SK-N-SH (cell line): ENCODE data around the gene C20orf141. TPM values are rescaled to one million over a fixed set of nuclear protein-coding genes. Genes with fewer than 3 reads are reported as not detected.

Experiments used
- CTCF ChIA-PET: fragments of 300-600, 350-600 bp; formaldehyde crosslinking; extraction: SDS; loops from one replicate; lab custom pipeline; 2021; lab: Yijun Ruan, JAX
- POLR2A ChIA-PET: fragments of 350-600 bp; sonication (Branson Sonifier 250); formaldehyde crosslinking; extraction: SDS; loops from one replicate; lab custom pipeline; 2020; ENCODE audit warnings: antibody characterized with exemption, inconsistent platforms; lab: Yijun Ruan, JAX
- DNase-seq: peaks from one replicate; pipeline ENCODE4 v3.0.0; 2012
- H2AFZ ChIP-seq: fragments of 200-600 bp; sonication (generic); 2 replicates; pipeline ENCODE4 v1.8.1; 2016; ENCODE audit warnings: antibody characterized with exemption, mild to moderate bottlenecking, low read depth
- H3F3A ChIP-seq: fragments of 200-600 bp; sonication (generic); replicated peaks from 2 replicates; pipeline ENCODE3; 2016; ENCODE audit warnings: antibody characterized with exemption, mild to moderate bottlenecking; ENCODE audit not compliant: insufficient read depth
- H3K27ac ChIP-seq, 2 experiments: fragments of 200-500 bp in 1 of 2; fragments of 200-600 bp in 1 of 2; sonication (Bioruptor generic) in 1 of 2; sonication (generic), shearing (Covaris generic) in 1 of 2; 2 replicates each; pipeline versions ENCODE4 v1.5.1 to v1.6.1; 2014 to 2016; ENCODE audit warnings: low read depth in 2 of 2, inconsistent platforms in 1 of 2, low read length in 1 of 2, mild to moderate bottlenecking in 1 of 2, mixed read lengths in 1 of 2
- H3K27me3 ChIP-seq: fragments of 200-600 bp; sonication (generic), shearing (Covaris generic); 2 replicates; pipeline ENCODE4 v1.6.1; 2016; ENCODE audit warnings: mixed run types; ENCODE audit not compliant: insufficient read depth
- H3K36me3 ChIP-seq, 2 experiments: fragments of 200-500 bp in 1 of 2; fragments of 200-600 bp in 1 of 2; sonication (Bioruptor generic) in 1 of 2; sonication (generic) in 1 of 2; replicated peaks in 1 of 2; 2 replicates each; pipeline versions ENCODE3 to v1.5.1; 2014 to 2016; ENCODE audit warnings: low read length in 1 of 2, mild to moderate bottlenecking in 1 of 2; ENCODE audit not compliant: insufficient read depth in 2 of 2, control insufficient read depth in 1 of 2
- H3K4me1 ChIP-seq, 2 experiments: fragments of 200-500 bp in 1 of 2; fragments of 200-600 bp in 1 of 2; sonication (Bioruptor generic) in 1 of 2; sonication (generic), shearing (Covaris generic) in 1 of 2; 2 replicates each; pipeline versions ENCODE4 v1.5.1 to v1.6.1; 2014 to 2016; ENCODE audit warnings: low read depth in 1 of 2, low read length in 1 of 2, mixed run types in 1 of 2; ENCODE audit not compliant: insufficient read depth in 2 of 2, control insufficient read depth in 1 of 2
- H3K4me2 ChIP-seq: fragments of 200-600 bp; sonication (generic), shearing (Covaris generic); 2 replicates; pipeline ENCODE4 v1.6.1; 2017; ENCODE audit warnings: mixed run types
- H3K4me3 ChIP-seq, 2 experiments: fragments of 200-500 bp in 1 of 2; fragments of 200-600 bp in 1 of 2; sonication (Bioruptor generic) in 1 of 2; sonication (generic), shearing (Covaris generic) in 1 of 2; 2 replicates each; pipeline versions ENCODE4 v1.5.1 to v1.8.1; 2014 to 2016; ENCODE audit warnings: low read depth in 2 of 2, inconsistent platforms in 1 of 2, low read length in 1 of 2, mild to moderate bottlenecking in 1 of 2, mixed read lengths in 1 of 2, moderate library complexity in 1 of 2
- H3K79me2 ChIP-seq: fragments of 200-600 bp; sonication (generic); 2 replicates; pipeline ENCODE4 v1.8.1; 2017; ENCODE audit warnings: mild to moderate bottlenecking; ENCODE audit not compliant: insufficient read depth
- H3K9ac ChIP-seq: fragments of 200-600 bp; sonication (generic); 2 replicates; pipeline ENCODE4 v1.6.1; 2017; ENCODE audit warnings: mixed run types
- H3K9me2 ChIP-seq: fragments of 200-600 bp; sonication (generic); 2 replicates; pipeline ENCODE4 v1.6.1; 2017; ENCODE audit warnings: mixed run types
- H3K9me3 ChIP-seq: fragments of 200-600 bp; sonication (generic); 2 replicates; pipeline ENCODE4 v1.6.1; 2017; ENCODE audit warnings: mixed run types, mild to moderate bottlenecking, moderate library complexity
- H4K20me1 ChIP-seq: fragments of 200-600 bp; sonication (generic); 2 replicates; pipeline ENCODE4 v1.6.1; 2017; ENCODE audit warnings: mild to moderate bottlenecking, mixed run types; ENCODE audit not compliant: insufficient read depth
- CHD2 ChIP-seq: fragments of 150-350 bp; IDR thresholded peaks from 2 replicates; pipeline ENCODE4 v1.6.1; 2018; ENCODE audit warnings: low read length; ENCODE audit not compliant: partially characterized antibody
- ELF1 ChIP-seq: IDR thresholded peaks from 2 replicates; pipeline ENCODE4 v1.4.0; 2012
- EP300 ChIP-seq, 2 experiments: IDR thresholded peaks; 2 replicates each; pipeline versions ENCODE4 v1.4.0 to v1.6.1; 2012; ENCODE audit warnings: borderline replicate concordance in 1 of 2, low read depth in 1 of 2, low read length in 1 of 2
- FOSL2 ChIP-seq: IDR thresholded peaks from 2 replicates; pipeline ENCODE4 v1.4.0; 2012; ENCODE audit warnings: low read depth, mild to moderate bottlenecking, moderate library complexity, borderline replicate concordance
- FOXJ3 ChIP-seq: sonication (generic); formaldehyde crosslinking; IDR thresholded peaks from 2 replicates; pipeline ENCODE4 v1.5.1; 2020; ENCODE audit warnings: mild to moderate bottlenecking, missing genetic modification reagents
- FOXM1 ChIP-seq: IDR thresholded peaks from 2 replicates; pipeline ENCODE4 v1.4.0; 2012; ENCODE audit warnings: low read depth, mild to moderate bottlenecking
- GABPA ChIP-seq: IDR thresholded peaks from 2 replicates; pipeline ENCODE4 v1.4.0; 2012; ENCODE audit warnings: low read depth, mild to moderate bottlenecking
- GATA2 ChIP-seq: sonication (generic); formaldehyde crosslinking; IDR thresholded peaks from 2 replicates; pipeline ENCODE4 v1.5.0; 2020; ENCODE audit warnings: mild to moderate bottlenecking, missing genetic modification reagents
- IRF3 ChIP-seq: fragments of 150-350 bp; IDR thresholded peaks from 2 replicates; pipeline ENCODE4 v1.6.1; 2016; ENCODE audit warnings: mild to moderate bottlenecking, low read depth, low read length
- JUND ChIP-seq: IDR thresholded peaks from 2 replicates; pipeline ENCODE4 v1.4.0; 2012
- MAX ChIP-seq: IDR thresholded peaks from 2 replicates; pipeline ENCODE4 v1.4.0; 2012; ENCODE audit warnings: low read depth
- MXI1 ChIP-seq: IDR thresholded peaks from 2 replicates; pipeline ENCODE4 v1.6.1; 2012; ENCODE audit warnings: mild to moderate bottlenecking, low read depth, low read length, improper control_type of control experiment
- POLR2AphosphoS5 ChIP-seq: IDR thresholded peaks from 2 replicates; pipeline ENCODE4 v1.6.1; 2012; ENCODE audit warnings: low read depth, low read length
- RAD21 ChIP-seq: IDR thresholded peaks from 2 replicates; pipeline ENCODE4 v1.6.1; 2012; ENCODE audit warnings: mild to moderate bottlenecking, low read length
- RFX5 ChIP-seq: IDR thresholded peaks from 2 replicates; pipeline ENCODE4 v1.6.1; 2012; ENCODE audit warnings: mild to moderate bottlenecking, improper control_type of control experiment, low read length
- RXRA ChIP-seq: IDR thresholded peaks from 2 replicates; pipeline ENCODE4 v1.4.0; 2012; ENCODE audit warnings: low read depth, mild to moderate bottlenecking, borderline replicate concordance
- SMC3 ChIP-seq: IDR thresholded peaks from 2 replicates; pipeline ENCODE4 v1.6.1; 2012; ENCODE audit warnings: low read depth, low read length, improper control_type of control experiment
- USF1 ChIP-seq: IDR thresholded peaks from 2 replicates; pipeline ENCODE4 v1.4.0; 2012; ENCODE audit warnings: low read depth, borderline replicate concordance
- WGBS: methylation state at CpG from one replicate; pipeline ENCODE4 v1.1.6; 2017; ENCODE audit warnings: low lambda C conversion rate; 5-methylcytosine and 5-hydroxymethylcytosine counted together
- polyA plus RNA-seq, 3 experiments: library from polyadenylated mRNA; depleted of rRNA; stranded (reverse); fragments of >200 nt; gene quantifications; 2 replicates each; pipeline ENCODE4 v1.2.3, GENCODE V29; 2012

Gene C20orf141
- polyA plus RNA-seq, 1 of the 3 experiments (the other 2 are of a cell fraction) = 1.2 TPM

GRCh38 chr20:2773812-2774211, 41.0 kb upstream of the C20orf141 start:
- WGBS = 81% methylated on average over 9 of the region's 9 CpGs
- H3K4me2 ChIP-seq = no peak overlapping the region
- CTCF ChIA-PET = interaction anchor here (1.0 to 1.6 kb wide), 3 partner anchors 16 to 227 kb away, joined by 3 to 8 read pairs (median 3); no protein-coding TSS in a partner anchor

GRCh38 chr20:2775139-2775538, 39.6 kb upstream of the C20orf141 start:
- H2AFZ ChIP-seq = no peak overlapping the region
- no peaks in the 10 kb centered on the region for H3K36me3 ChIP-seq
- H3K27me3 ChIP-seq = no peaks in the 10 kb centered on the region
- H3K9me2 ChIP-seq = no peaks in the 10 kb centered on the region
- no peaks in the 10 kb centered on the region for H3K79me2 ChIP-seq
- peak; percentile 39 for DNase-seq
- no peak overlapping the region for H3K27ac ChIP-seq
- no peak overlapping the region for H3K9ac ChIP-seq
- H3F3A ChIP-seq = no peaks in the 10 kb centered on the region
- no peaks in the 10 kb centered on the region for H3K4me1 ChIP-seq
- POLR2A ChIA-PET = interaction anchor here (2.1 kb wide), 1 partner anchor 25 kb away, joined by 6 read pairs; the partner anchor contains the start of gene CPXM1
- peaks cover 9% of the 10 kb centered on the region for H3K9me3 ChIP-seq
- no peak overlapping the region for H3K4me2 ChIP-seq
- CTCF ChIA-PET = no interaction called here
- H4K20me1 ChIP-seq = no peaks in the 10 kb centered on the region
- TF ChIP-seq FOSL2 (no peak), FOXM1 (no peak), EP300 (IDR thresholded peaks at IDR 0.05; ENCODE audit: borderline replicate concordance in 1 of 2, low read depth in 1 of 2, low read length in 1 of 2) (no peak), JUND (no peak), ELF1 (no peak), RXRA (no peak), FOXJ3 (no peak), GABPA (no peak), MAX (no peak), GATA2 (CRISPR knock-in tag) (no peak), RAD21 (no peak), SMC3 (no peak), MXI1 (no peak), POLR2AphosphoS5 (no peak), RFX5 (no peak), CHD2 (no peak)
- no peak overlapping the region for H3K4me3 ChIP-seq
- WGBS = 59% methylated on average over 3 of the region's 3 CpGs

More at GRCh38 chr20:2773812-2774211, 41.0 kb upstream of the C20orf141 start:
- Histone ChIP-seq H3K27ac (no peak overlapping the region), H4K20me1 (no peaks in the 10 kb centered on the region), H3K27me3 (no peaks in the 10 kb centered on the region), H3K4me1 (no peaks in the 10 kb centered on the region), H3K79me2 (no peaks in the 10 kb centered on the region), H3K4me3 (no peak overlapping the region), H3F3A (no peaks in the 10 kb centered on the region), H2AFZ (no peak overlapping the region), H3K9ac (no peak overlapping the region), H3K9me3 (peaks cover 9% of the 10 kb centered on the region), H3K9me2 (no peaks in the 10 kb centered on the region), H3K36me3 (no peaks in the 10 kb centered on the region)
- no peak for TF ChIP-seq MXI1
- no peak for TF ChIP-seq FOXM1
- no peak for TF ChIP-seq CHD2
- TF ChIP-seq FOXJ3 = no peak
- TF ChIP-seq IRF3 = no peak
- no peak for TF ChIP-seq JUND
- TF ChIP-seq SMC3 = no peak
- no peak for TF ChIP-seq USF1
- TF ChIP-seq GATA2 (CRISPR knock-in tag) = no peak
- no peak for DNase-seq
- POLR2A ChIA-PET = interaction anchor here (0.9 to 2.1 kb wide), 2 partner anchors 20 to 26 kb away, joined by 3 to 6 read pairs; partner anchors contain the start of gene CPXM1
